ENCODE results near the gene CNOT3.
"Not testable (repeated sequence)": the region's sequence is repeated elsewhere in the genome, so short reads cannot be mapped to it uniquely, and the experiment has no call there.

Gene CNOT3

GRCh38 chr19:54191011-54191810 is 53.6 kb downstream of the CNOT3 start, which contains the start of gene TSEN34:
TSEN34 (plus strand) TSS chr19:54191308; CDS start chr19:54191365, 57 bp downstream.
- no peak for DNase-seq (ENCODE audit: low spot score)

GRCh38 chr19:54191811-54192453 is 54.4 kb downstream of the CNOT3 start:
- DNase-seq (ENCODE audit: low spot score) = no peak

GRCh38 chr19:54193011-54193410 is 55.4 kb downstream of the CNOT3 start:
- no peak for DNase-seq (ENCODE audit: low spot score)

GRCh38 chr19:54194463-54194862 is 56.9 kb downstream of the CNOT3 start:
- DNase-seq (ENCODE audit: low spot score) = not testable (repeated sequence)

GRCh38 chr19:54196536-54196935 is 59.0 kb downstream of the CNOT3 start:
- DNase-seq (ENCODE audit: low spot score) = no peak

GRCh38 chr19:54197121-54197520 is 59.6 kb downstream of the CNOT3 start:
- DNase-seq (ENCODE audit: low spot score) = no peak

GRCh38 chr19:54199401-54199800 is 61.8 kb downstream of the CNOT3 start:
- DNase-seq (ENCODE audit: low spot score) = no peak

- DNase-seq (ENCODE audit: low spot score) = no peak
Measured at GRCh38 chr19:54201172-54201701, 63.7 kb downstream of the CNOT3 start.

- DNase-seq (ENCODE audit: low spot score) = no peak
Measured at GRCh38 chr19:54201980-54202379, 64.4 kb downstream of the CNOT3 start.

- DNase-seq (ENCODE audit: low spot score) = no peak
Measured at GRCh38 chr19:54203151-54203611, 65.6 kb downstream of the CNOT3 start.

GRCh38 chr19:54204767-54205468 is 67.4 kb downstream of the CNOT3 start:
- no peak for DNase-seq (ENCODE audit: low spot score)

Data from pons (tissue), 1 donor.